Activated T-helper 2 cell treated with anti-CD3 and anti-CD28 coated beads, Interferon-gamma antibody, Interleukin-2, Interleukin-4, amounts not matched to agents 10 μg/mL and 5 μg/mL and 100 μg/mL, durations not matched to agents 14 hours and 24 hours and 36 hours (primary cell): ENCODE measurements around the gene CSPG4. TPM values are rescaled to one million over a fixed set of nuclear protein-coding genes. Genes with fewer than 3 reads are reported as not detected.
"Not testable (repeated sequence)": the region's sequence is repeated elsewhere in the genome, so short reads cannot be mapped to it uniquely, and the experiment has no call there.

Experiments used
- DNase-seq: peaks from one replicate; pipeline ENCODE4 v3.0.0; 2021; ENCODE audit warnings: low spot score
- H3K27ac Mint-ChIP-seq: one replicate; pipeline ENCODE4 v1.8.0; 2021; ENCODE audit warnings: mixed read lengths
- H3K27me3 Mint-ChIP-seq: one replicate; pipeline ENCODE4 v1.8.0; 2021; ENCODE audit warnings: low read depth, mixed read lengths
- H3K36me3 Mint-ChIP-seq: one replicate; pipeline ENCODE4 v1.8.0; 2021; ENCODE audit warnings: low read depth, mixed read lengths
- H3K4me1 Mint-ChIP-seq: one replicate; pipeline ENCODE4 v1.8.0; 2021; ENCODE audit warnings: low read depth, mixed read lengths
- H3K4me3 Mint-ChIP-seq: one replicate; pipeline ENCODE4 v1.8.0; 2021; ENCODE audit warnings: low read depth, mild to moderate bottlenecking, moderate library complexity, mixed read lengths
- H3K9me3 Mint-ChIP-seq: one replicate; pipeline ENCODE4 v1.8.0; 2021; ENCODE audit warnings: mixed read lengths
- intact Hi-C: fragments of 100-400 bp; cut with micrococcal nuclease; formaldehyde crosslinking; loops from one replicate; pipeline ENCODE4 v1.15.1; 2023
- total RNA-seq: library from RNA; stranded (reverse); gene quantifications from 2 replicates; pipeline ENCODE4 v1.2.3, GENCODE V29; 2022

Gene CSPG4
- total RNA-seq, 1 donor from 2014 or later = 0.02 TPM

- H3K27ac Mint-ChIP-seq, H3K36me3 Mint-ChIP-seq, DNase-seq, H3K4me3 Mint-ChIP-seq, intact Hi-C loops, H3K27me3 Mint-ChIP-seq, H3K4me1 Mint-ChIP-seq, H3K9me3 Mint-ChIP-seq: not testable (repeated sequence)
These were observed 34.3 kb downstream of the CSPG4 start for GRCh38 chr15:75678324-75678690.

- H3K36me3 Mint-ChIP-seq = no peaks in the 10 kb centered on the region
These were observed 35.0 kb downstream of the CSPG4 start for GRCh38 chr15:75677465-75678323.

GRCh38 chr15:75676688-75677464 is 35.8 kb downstream of the CSPG4 start:
- no peaks in the 10 kb centered on the region for H3K4me1 Mint-ChIP-seq
- H3K27ac Mint-ChIP-seq = no peak overlapping the region
- no peaks in the 10 kb centered on the region for H3K27me3 Mint-ChIP-seq
- intact Hi-C loops = no loop called here
- no peak overlapping the region for H3K4me3 Mint-ChIP-seq
- H3K9me3 Mint-ChIP-seq = no peaks in the 10 kb centered on the region
- no peaks in the 10 kb centered on the region for H3K36me3 Mint-ChIP-seq
- DNase-seq = no peak

More at GRCh38 chr15:75677465-75678323, 35.0 kb downstream of the CSPG4 start:
- Mint-ChIP-seq H3K27me3 (no peaks in the 10 kb centered on the region), H3K9me3 (no peaks in the 10 kb centered on the region), H3K4me3 (no peak overlapping the region), H3K4me1 (no peaks in the 10 kb centered on the region), H3K27ac (no peak overlapping the region)
- DNase-seq = no peak
- intact Hi-C loops = no loop called here

GRCh38 chr15:75675579-75676404 is 36.9 kb downstream of the CSPG4 start:
- H3K27ac Mint-ChIP-seq = no peak overlapping the region
- H3K4me3 Mint-ChIP-seq = no peak overlapping the region
- intact Hi-C loops = no loop called here
- no peaks in the 10 kb centered on the region for H3K36me3 Mint-ChIP-seq
- H3K27me3 Mint-ChIP-seq = no peaks in the 10 kb centered on the region
- no peaks in the 10 kb centered on the region for H3K4me1 Mint-ChIP-seq
- no peak for DNase-seq
- no peaks in the 10 kb centered on the region for H3K9me3 Mint-ChIP-seq

- Mint-ChIP-seq H3K4me3 (no peak overlapping the region), H3K4me1 (no peaks in the 10 kb centered on the region), H3K9me3 (no peaks in the 10 kb centered on the region), H3K27ac (no peak overlapping the region), H3K36me3 (no peaks in the 10 kb centered on the region), H3K27me3 (no peaks in the 10 kb centered on the region)
- intact Hi-C loops = no loop called here
- no peak for DNase-seq
These were observed 38.3 kb downstream of the CSPG4 start for GRCh38 chr15:75674366-75674765.

GRCh38 chr15:75673426-75674235 is 39.0 kb downstream of the CSPG4 start:
- no peak overlapping the region for H3K4me3 Mint-ChIP-seq
- no peak overlapping the region for H3K27ac Mint-ChIP-seq
- H3K4me1 Mint-ChIP-seq = no peaks in the 10 kb centered on the region
- no peaks in the 10 kb centered on the region for H3K27me3 Mint-ChIP-seq
- intact Hi-C loops = no loop called here
- no peak for DNase-seq
- no peaks in the 10 kb centered on the region for H3K9me3 Mint-ChIP-seq
- H3K36me3 Mint-ChIP-seq = no peaks in the 10 kb centered on the region

GRCh38 chr15:75672646-75673425 is 39.8 kb downstream of the CSPG4 start:
- H3K9me3 Mint-ChIP-seq = no peaks in the 10 kb centered on the region
- H3K4me3 Mint-ChIP-seq = no peak overlapping the region
- no peaks in the 10 kb centered on the region for H3K36me3 Mint-ChIP-seq
- DNase-seq = no peak
- H3K4me1 Mint-ChIP-seq = no peaks in the 10 kb centered on the region
- no peaks in the 10 kb centered on the region for H3K27me3 Mint-ChIP-seq
- intact Hi-C loops = no loop called here
- H3K27ac Mint-ChIP-seq = no peak overlapping the region

GRCh38 chr15:75671730-75672602 is 40.7 kb downstream of the CSPG4 start:
- no peaks in the 10 kb centered on the region for H3K9me3 Mint-ChIP-seq
- intact Hi-C loops = no loop called here

GRCh38 chr15:75669879-75670212 is 42.8 kb downstream of the CSPG4 start:
- no peaks in the 10 kb centered on the region for H3K4me1 Mint-ChIP-seq
- intact Hi-C loops = no loop called here
- no peaks in the 10 kb centered on the region for H3K9me3 Mint-ChIP-seq
- H3K4me3 Mint-ChIP-seq = no peak overlapping the region
- H3K36me3 Mint-ChIP-seq = no peaks in the 10 kb centered on the region
- no peak overlapping the region for H3K27ac Mint-ChIP-seq
- DNase-seq = no peak
- no peaks in the 10 kb centered on the region for H3K27me3 Mint-ChIP-seq

More at GRCh38 chr15:75671730-75672602, 40.7 kb downstream of the CSPG4 start:
- no peaks in the 10 kb centered on the region for H3K27me3 Mint-ChIP-seq
- no peak overlapping the region for H3K4me3 Mint-ChIP-seq
- H3K4me1 Mint-ChIP-seq = no peaks in the 10 kb centered on the region
- no peak for DNase-seq
- H3K27ac Mint-ChIP-seq = no peak overlapping the region
- no peaks in the 10 kb centered on the region for H3K36me3 Mint-ChIP-seq

- Mint-ChIP-seq H3K4me3 (no peak overlapping the region), H3K9me3 (no peaks in the 10 kb centered on the region), H3K4me1 (no peaks in the 10 kb centered on the region), H3K36me3 (no peaks in the 10 kb centered on the region), H3K27ac (no peak overlapping the region), H3K27me3 (no peaks in the 10 kb centered on the region)
- no peak for DNase-seq
- intact Hi-C loops = no loop called here
These were observed 43.3 kb downstream of the CSPG4 start for GRCh38 chr15:75669191-75669878.
